Femur (tissue), 1 donor: ENCODE data around the gene VAMP1.
A peak's percentile ranks its signal among the peaks of the same experiment; 100 is the strongest.

Source experiments
- DNase-seq: peaks from one replicate; pipeline ENCODE4 v3.0.0-alpha.2; 2017

VAMP1 gene

DNA sequence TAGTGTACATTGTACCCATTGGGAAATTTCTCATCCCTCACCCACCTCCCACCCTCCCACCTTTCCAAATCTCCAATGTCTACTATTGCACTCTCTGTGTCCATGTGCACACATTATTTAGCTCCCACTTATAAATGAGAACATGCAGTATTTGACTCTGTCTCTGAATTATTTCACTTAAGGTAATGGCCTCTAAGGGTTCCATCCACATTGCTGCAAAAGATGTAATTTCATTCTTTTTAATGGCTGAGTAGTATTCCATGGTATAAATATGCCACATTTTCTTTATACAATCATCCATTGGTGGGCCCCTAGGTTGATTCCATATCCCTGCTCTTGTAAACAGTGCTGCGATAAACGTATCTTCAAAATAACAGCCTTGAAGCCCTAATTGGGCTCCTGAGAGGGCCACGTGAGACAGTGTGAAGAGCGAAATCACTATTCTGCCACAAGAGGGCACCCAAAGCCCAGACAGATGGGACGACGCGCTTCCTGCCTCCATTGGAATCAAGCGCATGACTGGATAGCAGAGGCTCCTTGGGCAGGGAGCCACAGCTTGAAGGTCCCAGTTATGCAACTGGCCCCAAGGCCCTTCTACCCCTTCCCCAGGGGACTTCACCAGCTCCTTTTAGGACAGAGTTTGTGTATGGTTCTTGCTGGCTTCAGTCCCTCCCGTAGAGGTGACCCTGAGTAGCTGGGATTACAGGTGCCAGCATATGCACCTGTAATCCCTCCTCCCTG is 47.0 kb downstream of the VAMP1 start:
- peak; percentile 87 for DNase-seq

DNA sequence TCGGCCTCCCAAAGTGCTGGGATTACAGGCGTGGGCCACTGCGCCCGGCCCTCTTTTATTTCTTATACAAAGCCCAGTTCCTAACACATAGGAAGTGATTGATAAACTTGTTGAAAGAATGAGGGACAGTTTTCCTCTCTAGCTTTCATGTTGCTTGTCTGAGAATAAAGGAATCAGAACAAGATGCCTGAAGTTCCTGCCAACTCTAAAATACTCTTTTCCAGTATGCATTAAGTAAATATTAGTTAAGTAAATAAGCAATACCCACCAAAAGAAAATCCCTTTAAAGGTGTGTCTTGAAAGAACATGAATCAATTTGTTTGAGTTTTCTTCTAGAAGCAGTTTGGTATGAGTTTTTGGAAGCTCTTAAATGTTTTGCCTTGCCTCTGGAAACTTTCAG is 50.1 kb downstream of the VAMP1 start:
- no peak for DNase-seq

DNA sequence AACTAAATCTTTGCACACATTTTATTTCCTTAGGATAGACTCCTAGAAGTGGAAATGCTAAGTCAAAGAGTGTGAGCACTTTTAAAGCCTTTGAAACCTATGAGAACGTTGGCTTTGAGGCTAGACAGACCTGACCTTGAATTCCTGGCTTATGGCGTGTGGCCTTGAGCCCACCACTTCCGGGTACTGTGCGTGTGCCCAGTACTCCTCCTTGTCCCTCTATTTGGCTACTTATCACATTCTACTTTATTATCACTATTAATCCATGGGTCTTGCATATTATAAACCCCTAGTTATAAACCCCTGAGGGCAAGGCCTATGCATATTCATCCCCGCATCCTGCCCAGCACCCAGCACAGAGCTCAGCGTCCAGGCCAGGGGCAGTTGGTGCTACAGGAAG is 51.7 kb downstream of the VAMP1 start:
- DNase-seq: no peak

DNA sequence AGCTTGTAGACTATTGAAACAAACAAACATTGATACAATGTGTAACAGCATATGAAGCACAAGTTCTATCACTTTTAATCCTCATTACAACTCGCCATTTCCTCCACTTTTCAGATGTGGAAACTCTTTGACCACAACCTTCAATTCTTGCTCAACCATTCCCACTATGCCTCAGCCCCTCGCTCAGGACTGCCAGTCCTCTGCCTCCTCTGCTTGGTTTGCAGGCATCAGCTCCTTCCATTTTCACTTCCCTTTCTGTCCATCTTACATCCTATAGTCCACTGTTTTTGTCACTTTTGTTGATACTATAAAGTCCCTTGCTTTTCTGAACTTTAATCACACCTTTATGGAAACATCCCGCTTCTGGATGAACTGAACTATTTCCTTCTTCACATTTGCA is 53.9 kb downstream of the VAMP1 start:
- DNase-seq: no peak
